Muscle of leg (tissue), 11 donors: ENCODE measurements around the gene MGLL. TPM values are rescaled to one million over a fixed set of nuclear protein-coding genes. Genes with fewer than 3 reads are reported as not detected.

Source experiments
- DNase-seq: peaks from one replicate; pipeline ENCODE4 v3.0.0; 2013
- H3K27ac ChIP-seq: one replicate; pipeline ENCODE4 v1.5.1; 2013; ENCODE audit warnings: mild to moderate bottlenecking, low read length, control low read depth
- H3K27me3 ChIP-seq: one replicate; pipeline ENCODE4 v1.6.1; 2013; ENCODE audit warnings: low read length; ENCODE audit not compliant: control insufficient read depth, insufficient read depth
- H3K36me3 ChIP-seq: one replicate; pipeline ENCODE4 v1.6.1; 2013; ENCODE audit warnings: low read length; ENCODE audit not compliant: control insufficient read depth, insufficient read depth
- H3K4me1 ChIP-seq: one replicate; pipeline ENCODE4 v1.6.1; 2013; ENCODE audit warnings: low read length; ENCODE audit not compliant: control insufficient read depth, insufficient read depth
- H3K4me3 ChIP-seq: one replicate; pipeline ENCODE4 v1.5.1; 2013; ENCODE audit warnings: low read length, control low read depth
- H3K9me3 ChIP-seq: replicated peaks from 2 replicates; pipeline ENCODE4 v1.6.1; 2013; ENCODE audit warnings: low read depth, low read length; ENCODE audit not compliant: control insufficient read depth
- WGBS: methylation state at CpG from one replicate; pipeline ENCODE4 v1.1.5; 2013; ENCODE audit warnings: missing lambda C conversion rate; ENCODE audit not compliant: insufficient coverage; 5-methylcytosine and 5-hydroxymethylcytosine counted together
- polyA plus RNA-seq, 8 donors: library from polyadenylated mRNA; unstranded; fragments of 120-200 nt; gene quantifications; one replicate each; pipeline versions ENCODE4 v1.2.1 to v1.2.3, GENCODE V29; 2013; ENCODE audit warnings: inconsistent platforms in 1 of 8, low replicate concordance in 1 of 8; ENCODE audit not compliant: insufficient read length in 8 of 8, insufficient read depth in 1 of 8
- total RNA-seq: library from RNA; stranded (reverse); fragments of 120-200 nt; gene quantifications from one replicate; pipeline ENCODE4 v1.2.4, GENCODE V29; 2013

The MGLL gene
- total and polyA plus RNA-seq, 9 donors, result 18.1 to 25.7 (median 22.3) TPM

- Histone ChIP-seq H3K36me3 (no peaks in the 10 kb centered on the region), H3K4me1 (peaks cover 46% of the 10 kb centered on the region), H3K27ac (no peak overlapping the region), H3K27me3 (no peaks in the 10 kb centered on the region), H3K9me3 (no peaks in the 10 kb centered on the region), H3K4me3 (no peak overlapping the region)
- WGBS, result 83% methylated on average over 7 of the region's 8 CpGs
- DNase-seq, result no peak
Measured at GRCh38 chr3:127730171-127730570, 92.1 kb downstream of the MGLL start.

GRCh38 chr3:127729556-127730056 lies 92.7 kb downstream of the MGLL start:
- H3K9me3 ChIP-seq, result no peaks in the 10 kb centered on the region
- no peaks in the 10 kb centered on the region for H3K27me3 ChIP-seq
- H3K4me3 ChIP-seq, result no peak overlapping the region
- 78% methylated on average over 1 of the region's 4 CpGs for WGBS
- H3K27ac ChIP-seq, result no peak overlapping the region
- DNase-seq, result peak; percentile 72
- peaks cover 40% of the 10 kb centered on the region for H3K4me1 ChIP-seq
- no peaks in the 10 kb centered on the region for H3K36me3 ChIP-seq

DNA sequence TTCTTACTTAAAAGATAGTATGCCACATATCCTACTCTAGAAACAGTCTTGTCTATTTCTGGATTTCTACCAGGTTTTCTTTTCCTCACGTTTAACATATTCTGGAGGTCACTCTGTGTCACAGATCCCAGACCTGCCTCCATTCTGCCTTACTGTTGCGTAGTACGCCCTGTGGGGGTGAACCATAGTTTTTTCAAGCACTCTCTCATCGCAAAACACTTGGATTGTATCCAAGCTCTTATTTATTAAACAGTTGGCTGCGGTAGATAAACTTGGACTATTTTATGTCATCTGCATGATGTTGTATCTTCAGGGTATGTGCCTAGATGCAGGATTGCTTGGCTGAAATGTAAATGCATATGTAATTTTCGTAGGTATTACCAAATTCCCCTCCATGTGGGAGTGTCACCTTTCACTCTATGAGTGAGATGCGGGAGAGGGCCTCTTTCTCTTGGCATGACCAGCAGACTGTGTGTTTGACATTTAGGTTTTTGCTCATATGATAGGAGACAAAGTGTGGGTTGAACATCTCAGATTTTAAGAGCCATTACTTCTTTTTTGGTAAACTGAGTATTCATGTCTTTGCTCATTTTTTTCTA lies 93.8 kb downstream of the MGLL start:
- WGBS, result 33% methylated on average over 1 of the region's 7 CpGs
- no peak for DNase-seq
- peaks cover 7% of the 10 kb centered on the region for H3K36me3 ChIP-seq
- no peak overlapping the region for H3K4me3 ChIP-seq
- no peak overlapping the region for H3K27ac ChIP-seq
- H3K9me3 ChIP-seq, result peaks cover 4% of the 10 kb centered on the region
- no peaks in the 10 kb centered on the region for H3K27me3 ChIP-seq
- H3K4me1 ChIP-seq, result peaks cover 29% of the 10 kb centered on the region

DNA sequence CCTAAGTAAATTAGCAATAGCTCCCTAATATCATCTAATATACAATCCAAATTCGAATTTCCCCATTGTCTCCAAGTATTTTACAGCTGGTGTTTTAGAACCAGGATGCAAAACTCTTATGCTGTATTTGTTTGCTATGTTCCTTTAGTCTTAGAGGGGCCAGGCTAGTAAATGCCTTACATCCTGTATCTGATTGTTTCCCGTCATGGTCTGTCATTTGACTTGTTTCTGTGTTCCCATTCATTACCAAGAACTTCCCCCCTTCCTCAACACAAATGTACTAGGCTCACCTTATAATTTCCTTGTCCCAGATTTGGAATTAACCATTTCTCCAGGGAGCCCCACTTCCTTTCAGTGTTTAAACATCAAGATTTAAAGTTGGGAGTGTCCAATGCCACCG lies 95.4 kb downstream of the MGLL start:
- no peak overlapping the region for H3K4me3 ChIP-seq
- H3K27me3 ChIP-seq, result no peaks in the 10 kb centered on the region
- peaks cover 4% of the 10 kb centered on the region for H3K9me3 ChIP-seq
- peaks cover 31% of the 10 kb centered on the region for H3K4me1 ChIP-seq
- DNase-seq, result peak; percentile 44
- peak overlapping the region; percentile 47 for H3K27ac ChIP-seq
- 67% methylated on average over 1 of the region's 3 CpGs for WGBS
- H3K36me3 ChIP-seq, result peaks cover 7% of the 10 kb centered on the region

GRCh38 chr3:127723011-127723567 lies 99.2 kb downstream of the MGLL start:
- 29% methylated on average over 5 of the region's 11 CpGs for WGBS
- Histone ChIP-seq H3K9me3 (peaks cover 4% of the 10 kb centered on the region), H3K4me3 (no peak overlapping the region), H3K36me3 (peaks cover 20% of the 10 kb centered on the region), H3K4me1 (peaks cover 18% of the 10 kb centered on the region), H3K27me3 (no peaks in the 10 kb centered on the region), H3K27ac (peak overlapping the region; percentile 38)
- peak; percentile 64 for DNase-seq

GRCh38 chr3:127722091-127722784 lies 100.1 kb downstream of the MGLL start:
- Histone ChIP-seq H3K9me3 (peaks cover 4% of the 10 kb centered on the region), H3K27ac (no peak overlapping the region), H3K36me3 (peaks cover 20% of the 10 kb centered on the region), H3K4me3 (no peak overlapping the region), H3K4me1 (peaks cover 27% of the 10 kb centered on the region), H3K27me3 (no peaks in the 10 kb centered on the region)
- 38% methylated on average over 5 of the region's 13 CpGs for WGBS
- DNase-seq, result no peak

GRCh38 chr3:127720985-127721935 lies 101.1 kb downstream of the MGLL start:
- Histone ChIP-seq H3K4me3 (no peak overlapping the region), H3K9me3 (peaks cover 4% of the 10 kb centered on the region), H3K27me3 (no peaks in the 10 kb centered on the region), H3K27ac (no peak overlapping the region), H3K36me3 (peaks cover 20% of the 10 kb centered on the region), H3K4me1 (peaks cover 34% of the 10 kb centered on the region)
- WGBS, result 89% methylated on average over 5 of the region's 17 CpGs
- DNase-seq, result no peak

DNA sequence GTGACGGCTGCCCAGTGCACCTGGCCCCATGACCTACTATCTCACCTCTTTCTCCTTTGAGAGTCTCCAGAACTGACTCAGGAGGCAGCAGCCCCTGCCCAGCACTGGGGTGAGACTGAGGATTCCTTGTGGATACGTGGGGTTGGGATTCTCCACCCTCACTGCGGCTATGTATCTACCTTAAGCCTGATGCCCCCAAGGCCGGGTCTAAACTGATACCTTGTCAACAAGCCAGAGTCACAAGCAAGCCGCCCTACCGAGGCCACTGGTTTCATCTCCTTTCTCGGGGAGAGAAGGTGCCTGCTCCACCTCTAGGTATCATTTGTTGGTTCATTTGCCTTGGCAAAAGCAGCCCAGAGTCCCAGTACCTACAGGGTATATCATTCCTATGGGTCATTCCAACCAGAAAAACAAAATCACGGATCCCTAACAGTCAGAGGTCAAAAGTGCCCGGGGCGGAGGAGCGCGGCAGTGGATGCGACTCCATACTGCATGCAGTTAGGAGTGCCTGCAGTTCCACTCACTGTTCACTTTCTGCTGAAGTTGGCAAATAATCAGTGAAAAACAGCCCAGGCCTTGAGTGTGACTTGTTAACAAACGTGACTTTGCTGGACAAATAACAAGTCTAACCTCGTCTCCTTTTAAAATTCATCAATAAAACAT lies 102.0 kb downstream of the MGLL start:
- Histone ChIP-seq H3K27me3 (no peaks in the 10 kb centered on the region), H3K9me3 (peaks cover 4% of the 10 kb centered on the region), H3K36me3 (peaks cover 20% of the 10 kb centered on the region), H3K27ac (no peak overlapping the region), H3K4me3 (no peak overlapping the region), H3K4me1 (peaks cover 34% of the 10 kb centered on the region)
- no peak for DNase-seq
- WGBS, result 98% methylated on average over 12 of the region's 15 CpGs

- H3K9me3 ChIP-seq, result peaks cover 4% of the 10 kb centered on the region
- H3K4me3 ChIP-seq, result no peak overlapping the region
- peaks cover 22% of the 10 kb centered on the region for H3K36me3 ChIP-seq
- no peaks in the 10 kb centered on the region for H3K27me3 ChIP-seq
- DNase-seq, result no peak
- no peak overlapping the region for H3K27ac ChIP-seq
- WGBS, result 87% methylated on average over 5 of the region's 8 CpGs
- peaks cover 42% of the 10 kb centered on the region for H3K4me1 ChIP-seq
Measured at GRCh38 chr3:127719369-127719768, 102.9 kb downstream of the MGLL start.
